IPS DF 6.9 (cell line): Measurements from ENCODE around the gene ACAD11.
"Not testable (repeated sequence)": the region's sequence is repeated elsewhere in the genome, so short reads cannot be mapped to it uniquely, and the experiment has no call there.

Source experiments
- DNase-seq: peaks from one replicate; pipeline ENCODE4 v3.0.0-alpha.2; 2013; ENCODE audit warnings: low read depth, low spot score
- H3K27ac ChIP-seq: one replicate; pipeline ENCODE4 v1.5.1; 2013; ENCODE audit warnings: low read length, control low read depth
- H3K27me3 ChIP-seq: 2 replicates; pipeline ENCODE4 v1.6.1; 2013; ENCODE audit warnings: mild to moderate bottlenecking, low read length; ENCODE audit not compliant: control insufficient read depth, insufficient read depth
- H3K36me3 ChIP-seq: 2 replicates; pipeline ENCODE4 v1.6.1; 2013; ENCODE audit warnings: low read length; ENCODE audit not compliant: control insufficient read depth, insufficient read depth
- H3K4me1 ChIP-seq: 2 replicates; pipeline ENCODE4 v1.6.1; 2013; ENCODE audit warnings: low read length; ENCODE audit not compliant: control insufficient read depth, insufficient read depth
- H3K4me3 ChIP-seq: 2 replicates; pipeline ENCODE4 v1.5.1; 2013; ENCODE audit warnings: mild to moderate bottlenecking, low read length
- H3K9me3 ChIP-seq: 2 replicates; pipeline ENCODE4 v1.6.1; 2013; ENCODE audit warnings: low read length, inconsistent platforms; ENCODE audit not compliant: control insufficient read depth, insufficient read depth
- WGBS: extraction: QIAGEN DNeasy Blood & Tissue Kit; methylation state at CpG from one replicate; pipeline ENCODE4 v1.1.7; 2013; ENCODE audit warnings: mixed read lengths, missing lambda C conversion rate; ENCODE audit not compliant: insufficient read length, insufficient coverage; 5-methylcytosine and 5-hydroxymethylcytosine counted together

Gene ACAD11

GRCh38 chr3:132561003-132561402, 98.6 kb downstream of the ACAD11 start:
- DNase-seq: no peak
- no peaks in the 10 kb centered on the region for H3K9me3 ChIP-seq
- H3K4me3 ChIP-seq: no peak overlapping the region
- no peaks in the 10 kb centered on the region for H3K36me3 ChIP-seq
- no CpG with 5 or more reads among the region's 4 CpGs for WGBS
- H3K27ac ChIP-seq: no peak overlapping the region
- peaks cover 1% of the 10 kb centered on the region; the same call in 1 of the 2 replicates for H3K4me1 ChIP-seq
- no peaks in the 10 kb centered on the region for H3K27me3 ChIP-seq

- no peak for DNase-seq
- Histone ChIP-seq H3K4me3 (no peak overlapping the region), H3K27me3 (no peaks in the 10 kb centered on the region; the same call in 1 of the 2 replicates), H3K36me3 (no peaks in the 10 kb centered on the region), H3K27ac (no peak overlapping the region), H3K9me3 (no peaks in the 10 kb centered on the region), H3K4me1 (peaks cover 3% of the 10 kb centered on the region; the same call in 1 of the 2 replicates)
- no CpG with 5 or more reads among the region's 8 CpGs for WGBS
Measured at GRCh38 chr3:132556508-132557159, 103.0 kb downstream of the ACAD11 start.

GRCh38 chr3:132556036-132556386, 103.6 kb downstream of the ACAD11 start:
- H3K36me3 ChIP-seq, DNase-seq, H3K4me1 ChIP-seq, H3K4me3 ChIP-seq, H3K9me3 ChIP-seq, H3K27me3 ChIP-seq, H3K27ac ChIP-seq: not testable (repeated sequence)
- WGBS: no CpG with 5 or more reads among the region's 3 CpGs

- 0 out of 2 replicates have a peak, but pooled peaks cover 3% of the 10 kb centered on the region for H3K4me1 ChIP-seq
- no CpG with 5 or more reads among the region's 5 CpGs for WGBS
- no peaks in the 10 kb centered on the region for H3K36me3 ChIP-seq
- no peaks in the 10 kb centered on the region for H3K9me3 ChIP-seq
- DNase-seq: no peak
- H3K4me3 ChIP-seq: no peak overlapping the region
- H3K27ac ChIP-seq: no peak overlapping the region
- no peaks in the 10 kb centered on the region; the same call in 1 of the 2 replicates for H3K27me3 ChIP-seq
Measured at GRCh38 chr3:132555306-132556035, 104.1 kb downstream of the ACAD11 start.

- H3K27me3 ChIP-seq: no peaks in the 10 kb centered on the region; the same call in 1 of the 2 replicates
- no peak for DNase-seq
- no peaks in the 10 kb centered on the region for H3K9me3 ChIP-seq
- no CpG with 5 or more reads among the region's 8 CpGs for WGBS
- no peak overlapping the region for H3K27ac ChIP-seq
- H3K4me1 ChIP-seq: 0 out of 2 replicates have a peak, but pooled peaks cover 3% of the 10 kb centered on the region
- no peak overlapping the region for H3K4me3 ChIP-seq
- no peaks in the 10 kb centered on the region for H3K36me3 ChIP-seq
Measured at GRCh38 chr3:132554437-132554836, 105.2 kb downstream of the ACAD11 start.

GRCh38 chr3:132553826-132554225, 105.8 kb downstream of the ACAD11 start:
- Histone ChIP-seq H3K4me1 (0 out of 2 replicates have a peak, but pooled peaks cover 3% of the 10 kb centered on the region), H3K27ac (no peak overlapping the region), H3K4me3 (no peak overlapping the region), H3K36me3 (no peaks in the 10 kb centered on the region), H3K27me3 (no peaks in the 10 kb centered on the region; the same call in 1 of the 2 replicates), H3K9me3 (no peaks in the 10 kb centered on the region)
- DNase-seq: no peak
- WGBS: no CpG with 5 or more reads among the region's 6 CpGs

GRCh38 chr3:132550579-132551305, 108.9 kb downstream of the ACAD11 start:
- Histone ChIP-seq H3K9me3 (no peaks in the 10 kb centered on the region), H3K4me1 (0 out of 2 replicates have a peak, but pooled peaks cover 2% of the 10 kb centered on the region), H3K27me3 (no peaks in the 10 kb centered on the region; the same call in 1 of the 2 replicates), H3K27ac (no peak overlapping the region), H3K4me3 (no peak overlapping the region), H3K36me3 (no peaks in the 10 kb centered on the region)
- no CpG with 5 or more reads among the region's 3 CpGs for WGBS
- no peak for DNase-seq

GRCh38 chr3:132549890-132550578, 109.6 kb downstream of the ACAD11 start:
- Histone ChIP-seq H3K27me3 (no peaks in the 10 kb centered on the region; the same call in 1 of the 2 replicates), H3K27ac (no peak overlapping the region), H3K9me3 (no peaks in the 10 kb centered on the region), H3K36me3 (no peaks in the 10 kb centered on the region), H3K4me1 (0 out of 2 replicates have a peak, but pooled peaks cover 2% of the 10 kb centered on the region), H3K4me3 (no peak overlapping the region)
- no peak for DNase-seq

- no peak for DNase-seq
- Histone ChIP-seq H3K9me3 (no peaks in the 10 kb centered on the region), H3K4me3 (no peak overlapping the region), H3K27ac (no peak overlapping the region), H3K4me1 (0 out of 2 replicates have a peak, but pooled peaks cover 2% of the 10 kb centered on the region), H3K27me3 (no peaks in the 10 kb centered on the region; the same call in 1 of the 2 replicates), H3K36me3 (no peaks in the 10 kb centered on the region)
- WGBS: no CpG with 5 or more reads among the region's 8 CpGs
Measured at GRCh38 chr3:132549169-132549568, 110.4 kb downstream of the ACAD11 start.

GRCh38 chr3:132545471-132545870, 114.1 kb downstream of the ACAD11 start:
- Histone ChIP-seq H3K4me3 (no peak overlapping the region), H3K9me3 (no peaks in the 10 kb centered on the region), H3K36me3 (no peaks in the 10 kb centered on the region), H3K27ac (no peak overlapping the region), H3K4me1 (no peaks in the 10 kb centered on the region), H3K27me3 (no peaks in the 10 kb centered on the region)
- WGBS: no CpG with 5 or more reads among the region's 3 CpGs
- DNase-seq: no peak
